Panc1 (cell line): ENCODE data around the gene SERTAD1. TPM values are rescaled to one million over a fixed set of nuclear protein-coding genes. Genes with fewer than 3 reads are reported as not detected.

Source experiments
- ATAC-seq: fragments of 200-7000 bp; cut with Tn5 transposase; 2 replicates; pipeline ENCODE4 v1.9.1; 2020; ENCODE audit warnings: mild to moderate bottlenecking, moderate library complexity
- BruUV-seq: library from RNA; stranded (reverse); fragments of 400-500 nt; replicated peaks from 2 replicates; lab custom pipeline; 2021; lab: Mats Ljungman, UMichigan
- CTCF ChIA-PET: fragments of 300-600 bp; sonication (Branson Sonifier 250); formaldehyde crosslinking; loops from one replicate; lab custom pipeline; 2022; ENCODE audit warnings: antibody characterized with exemption; lab: Charles Lee
- POLR2A ChIA-PET: fragments of 300-600 bp; sonication (Branson Sonifier 250); formaldehyde crosslinking; loops from one replicate; lab custom pipeline; 2022; ENCODE audit warnings: antibody characterized with exemption; lab: Charles Lee
- DNase-seq: peaks from one replicate; pipeline ENCODE4 v3.0.0-alpha.2; 2010; ENCODE audit warnings: low read depth, low spot score
- H3K27ac ChIP-seq: 2 replicates; pipeline ENCODE4 v1.5.1; 2011; ENCODE audit warnings: mild to moderate bottlenecking, low read length, inconsistent platforms
- H3K27me3 ChIP-seq: fragments of 200-500 bp; sonication (Bioruptor generic); 2 replicates; pipeline ENCODE4 v1.6.0; 2014; ENCODE audit warnings: low read length, inconsistent platforms; ENCODE audit not compliant: control insufficient read depth, insufficient read depth
- H3K36me3 ChIP-seq: fragments of 200-500 bp; sonication (Bioruptor generic); 2 replicates; pipeline ENCODE4 v1.5.1; 2014; ENCODE audit warnings: inconsistent platforms, mild to moderate bottlenecking, low read length, moderate library complexity; ENCODE audit not compliant: control insufficient read depth, insufficient read depth
- H3K4me1 ChIP-seq: 2 replicates; pipeline ENCODE4 v1.5.1; 2011; ENCODE audit warnings: inconsistent platforms, mild to moderate bottlenecking, low read length, moderate library complexity; ENCODE audit not compliant: control insufficient read depth, insufficient read depth
- H3K4me3 ChIP-seq, 2 experiments: 2 replicates each; pipeline ENCODE4 v1.5.1; 2011 to 2012; ENCODE audit warnings: low read depth in 2 of 2, low read length in 2 of 2, mild to moderate bottlenecking in 2 of 2, inconsistent platforms in 1 of 2, moderate library complexity in 1 of 2
- H3K9me3 ChIP-seq: fragments of 200-500 bp; sonication (Bioruptor generic); 2 replicates; pipeline ENCODE4 v1.5.1; 2014; ENCODE audit warnings: low read depth, mild to moderate bottlenecking, inconsistent platforms, low read length, moderate library complexity; ENCODE audit not compliant: control insufficient read depth, insufficient read depth
- CTCF ChIP-seq: fragments of 450-650 bp; IDR thresholded peaks from 2 replicates; pipeline ENCODE4 v1.5.1; 2017; ENCODE audit warnings: mild to moderate bottlenecking
- POLR2AphosphoS5 ChIP-seq: IDR thresholded peaks from 2 replicates; pipeline ENCODE4 v1.6.1; 2012; ENCODE audit warnings: mild to moderate bottlenecking, low read depth, low read length, moderate library complexity
- REST ChIP-seq, 2 experiments: IDR thresholded peaks; 2 replicates each; pipeline ENCODE4 v1.6.1; 2011 to 2012; ENCODE audit warnings: low read depth in 2 of 2, control low read depth in 1 of 2, low read length in 1 of 2, mild to moderate bottlenecking in 1 of 2, moderate library complexity in 1 of 2; ENCODE audit not compliant: insufficient read depth in 1 of 2
- SIN3A ChIP-seq: IDR thresholded peaks from 2 replicates; pipeline ENCODE4 v1.6.1; 2012; ENCODE audit warnings: low read depth, mild to moderate bottlenecking, low read length, moderate library complexity, borderline replicate concordance; ENCODE audit not compliant: insufficient read depth
- TCF7L2 ChIP-seq: IDR thresholded peaks from 2 replicates; pipeline ENCODE4 v1.6.1; 2011; ENCODE audit warnings: mild to moderate bottlenecking, low read depth, low read length, inconsistent platforms
- in situ Hi-C: cut with HindIII; loops from 2 replicates; pipeline ENCODE4 v1.10.0; 2016; ENCODE audit warnings: low sequenced_read_pairs, low pct_unique_long_range_greater_than_20kb
- intact Hi-C: fragments of 100-400 bp; cut with micrococcal nuclease; formaldehyde crosslinking; loops from one replicate; pipeline ENCODE4 v1.10.0; 2022; ENCODE audit not compliant: unreplicated experiment
- total RNA-seq: library from RNA; stranded (reverse); gene quantifications from one replicate; pipeline ENCODE4 v1.2.1, GENCODE V29; 2021; ENCODE audit not compliant: unreplicated experiment

The SERTAD1 gene
- total RNA-seq, 1 experiment from 2014 or later, result 13.4 TPM

GRCh38 chr19:40444000-40444824, 18.4 kb upstream of the SERTAD1 start, which contains the start of gene SERTAD3:
TSS of gene SERTAD3 (minus strand) at chr19:40444335. CDS start at chr19:40442080, 2,255 bp downstream.
- H3K36me3 ChIP-seq, result peaks cover 7% of the 10 kb centered on the region
- in situ Hi-C loops, result no loop called here
- no peaks in the 10 kb centered on the region for H3K27me3 ChIP-seq
- TF ChIP-seq TCF7L2 (no peak), POLR2AphosphoS5 (peak; percentile 84; the same call in 1 of the 2 replicates), REST (IDR thresholded peaks at IDR 0.05; ENCODE audit: insufficient read depth in 1 of 2, low read depth in 2 of 2, low read length in 1 of 2) (no peak), CTCF (no peak), SIN3A (peak; percentile 68; the same call in 1 of the 2 replicates)
- H3K27ac ChIP-seq, result peak within 1 kb of the TSS; percentile 89
- POLR2A ChIA-PET, result interaction anchor here (0.7 kb wide), 1 partner anchor 9 kb away, joined by 9 read pairs; no protein-coding TSS in a partner anchor
- CTCF ChIA-PET, result no interaction called here
- ATAC-seq (peak; percentile 88), DNase-seq (no peak)
- BruUV-seq, result no TSS peak
- peak within 1 kb of the TSS; percentile 74 to 100 for H3K4me3 ChIP-seq
- peaks cover 9% of the 10 kb centered on the region for H3K4me1 ChIP-seq
- no peaks in the 10 kb centered on the region for H3K9me3 ChIP-seq
- intact Hi-C loops, result loop anchor here (5.0 kb wide), 1 partner anchor 137 kb away; no protein-coding TSS in a partner anchor

GRCh38 chr19:40443131-40443999, 17.6 kb upstream of the SERTAD1 start:
- in situ Hi-C loops (no loop called here), intact Hi-C loops (loop anchor here (5.0 kb wide), 1 partner anchor 136 kb away; no protein-coding TSS in a partner anchor)
- ATAC-seq (peak; percentile 88), DNase-seq (peak; percentile 93)
- Histone ChIP-seq H3K27me3 (no peaks in the 10 kb centered on the region), H3K4me3 (peak overlapping the region; percentile 74 to 100), H3K9me3 (no peaks in the 10 kb centered on the region), H3K4me1 (peaks cover 9% of the 10 kb centered on the region), H3K27ac (peak overlapping the region; percentile 87), H3K36me3 (peaks cover 7% of the 10 kb centered on the region)
- 0 out of 2 replicates have a peak, but pooled peaks have one; percentile 52 for TF ChIP-seq SIN3A
- TF ChIP-seq POLR2AphosphoS5, result 0 out of 2 replicates have a peak, but pooled peaks have one; percentile 66
- no peak for TF ChIP-seq TCF7L2
- ChIA-PET CTCF (interaction anchor here (0.6 kb wide), 1 partner anchor 159 kb away, joined by 3 read pairs; no protein-coding TSS in a partner anchor), POLR2A (no interaction called here)
- TSS peak; percentile 93 for BruUV-seq
